OCI-M2 (cell line): ENCODE measurements around the gene AP5B1.

Experiments used
- DNase-seq: peaks from one replicate; lab custom pipeline; 2025; ENCODE audit not compliant: unreplicated experiment; lab: John Stamatoyannopoulos, UW

The AP5B1 gene

DNA sequence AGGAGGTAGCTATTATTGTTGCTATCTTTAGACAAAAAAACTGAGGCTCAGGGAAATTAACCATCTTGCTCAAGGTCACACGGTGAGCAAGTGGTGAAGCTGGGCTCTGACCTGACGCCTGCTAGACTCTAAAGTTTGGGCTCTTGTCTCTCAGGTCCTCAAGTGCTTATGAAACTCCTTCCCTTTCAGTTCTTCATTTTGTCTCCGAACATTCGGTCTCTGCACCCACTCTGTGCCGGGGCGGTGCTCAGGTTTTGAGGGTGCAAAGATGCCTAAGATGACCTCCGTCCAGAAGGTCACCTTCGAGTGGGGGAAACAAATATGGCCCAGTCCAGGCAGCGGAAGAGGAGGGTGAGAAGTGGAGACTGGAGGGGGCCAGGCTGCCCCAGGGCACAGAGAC, 22.1 kb upstream of the AP5B1 start:
- DNase-seq = no peak

DNA sequence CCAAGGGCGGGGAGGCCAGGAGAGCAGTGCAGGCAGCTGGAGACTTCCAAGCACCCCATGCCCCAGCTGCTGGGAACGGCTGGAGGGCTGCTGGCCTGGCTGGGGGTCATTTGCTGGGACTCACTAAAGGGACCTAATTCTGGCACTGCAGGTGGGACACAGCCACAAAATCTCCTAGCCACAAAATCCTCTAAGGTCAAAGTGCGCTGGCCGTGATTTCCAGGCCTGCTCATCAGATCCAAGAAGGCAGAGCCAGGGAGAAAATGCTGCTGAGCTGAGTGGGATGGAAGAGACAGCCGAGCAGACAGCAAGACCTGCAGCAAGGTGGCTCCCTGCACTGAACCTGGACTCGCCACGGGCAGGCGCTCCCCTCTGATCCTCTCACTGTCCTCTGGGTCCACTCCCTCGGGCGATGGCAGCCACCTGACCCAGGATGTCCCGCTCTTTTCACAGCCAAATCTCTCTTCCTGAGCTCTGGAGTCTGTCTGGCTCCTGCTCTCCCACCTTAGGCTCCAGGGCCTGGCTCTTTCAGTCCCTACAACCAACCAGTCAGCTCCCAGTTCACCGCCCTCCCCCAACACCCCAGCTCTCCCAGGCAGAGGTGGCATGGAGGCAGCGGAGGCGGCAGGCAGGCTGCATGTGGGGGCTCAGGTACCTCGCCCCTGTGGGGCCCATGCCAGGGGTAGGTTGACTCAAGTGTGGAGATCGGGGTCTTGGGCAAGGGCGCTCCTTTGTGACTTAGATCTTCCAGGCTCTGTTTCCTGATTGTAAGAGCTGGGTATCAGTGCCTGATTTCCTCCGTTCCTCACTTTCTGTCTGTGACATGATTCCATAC, 20.6 kb upstream of the AP5B1 start:
- DNase-seq = no peak

GRCh38 chr11:65798882-65799281, 18.1 kb upstream of the AP5B1 start:
- DNase-seq = no peak

DNA sequence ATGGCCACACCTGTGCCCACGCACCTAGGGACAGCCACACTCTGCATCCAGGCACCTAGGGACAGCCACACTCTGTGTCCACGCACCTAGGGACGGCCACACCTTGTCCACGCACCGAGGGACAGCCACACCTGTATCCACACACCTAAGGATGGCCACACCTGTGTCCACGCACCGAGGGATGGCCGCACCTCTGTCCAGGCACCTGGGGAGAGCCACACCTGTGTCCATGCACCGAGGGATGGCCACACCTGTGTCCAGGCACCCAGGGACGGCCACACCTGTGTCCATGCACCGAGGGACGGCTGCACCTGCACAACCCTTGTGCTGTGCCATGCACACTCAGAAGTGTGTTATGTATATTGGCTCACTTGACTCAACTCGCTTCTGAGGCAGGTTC, 16.9 kb upstream of the AP5B1 start:
- no peak for DNase-seq

GRCh38 chr11:65796726-65797601, 16.2 kb upstream of the AP5B1 start:
- no peak for DNase-seq

DNA sequence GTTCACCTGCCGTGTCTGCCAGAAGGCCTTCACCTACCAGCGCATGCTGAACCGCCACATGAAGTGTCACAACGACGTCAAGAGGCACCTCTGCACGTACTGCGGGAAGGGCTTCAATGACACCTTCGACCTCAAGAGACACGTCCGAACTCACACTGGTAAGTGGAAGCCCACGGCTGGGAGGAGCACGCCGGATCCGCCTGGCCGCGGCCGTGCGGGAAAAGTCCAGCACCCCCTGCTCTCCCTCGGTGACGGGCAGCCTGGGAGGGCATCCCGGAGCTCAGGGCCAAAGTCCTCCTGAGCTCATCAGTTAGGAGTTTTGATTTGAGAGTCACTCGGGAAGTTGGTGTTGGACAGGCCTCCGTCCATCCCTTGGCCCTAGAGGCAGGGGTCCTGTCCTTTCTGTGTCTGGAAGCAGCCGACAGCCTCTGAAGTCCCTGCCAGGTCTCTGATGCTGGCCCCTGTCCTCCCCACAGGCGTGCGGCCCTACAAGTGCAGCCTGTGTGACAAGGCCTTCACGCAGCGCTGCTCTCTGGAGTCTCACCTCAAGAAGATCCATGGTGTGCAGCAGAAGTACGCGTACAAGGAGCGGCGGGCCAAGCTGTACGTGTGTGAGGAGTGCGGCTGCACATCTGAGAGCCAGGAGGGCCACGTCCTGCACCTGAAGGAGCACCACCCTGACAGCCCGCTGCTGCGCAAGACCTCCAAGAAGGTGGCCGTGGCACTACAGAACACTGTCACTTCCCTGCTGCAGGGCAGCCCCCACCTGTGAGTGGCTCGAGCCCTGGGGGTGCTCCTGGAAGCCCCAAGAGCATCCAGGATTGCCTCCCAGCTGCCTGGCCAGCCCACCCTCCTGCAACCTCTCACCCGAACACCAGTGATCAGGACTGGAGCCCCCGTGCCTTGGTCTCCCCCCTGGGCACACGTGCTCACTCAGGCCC, 14.1 kb upstream of the AP5B1 start:
- DNase-seq = no peak

DNA sequence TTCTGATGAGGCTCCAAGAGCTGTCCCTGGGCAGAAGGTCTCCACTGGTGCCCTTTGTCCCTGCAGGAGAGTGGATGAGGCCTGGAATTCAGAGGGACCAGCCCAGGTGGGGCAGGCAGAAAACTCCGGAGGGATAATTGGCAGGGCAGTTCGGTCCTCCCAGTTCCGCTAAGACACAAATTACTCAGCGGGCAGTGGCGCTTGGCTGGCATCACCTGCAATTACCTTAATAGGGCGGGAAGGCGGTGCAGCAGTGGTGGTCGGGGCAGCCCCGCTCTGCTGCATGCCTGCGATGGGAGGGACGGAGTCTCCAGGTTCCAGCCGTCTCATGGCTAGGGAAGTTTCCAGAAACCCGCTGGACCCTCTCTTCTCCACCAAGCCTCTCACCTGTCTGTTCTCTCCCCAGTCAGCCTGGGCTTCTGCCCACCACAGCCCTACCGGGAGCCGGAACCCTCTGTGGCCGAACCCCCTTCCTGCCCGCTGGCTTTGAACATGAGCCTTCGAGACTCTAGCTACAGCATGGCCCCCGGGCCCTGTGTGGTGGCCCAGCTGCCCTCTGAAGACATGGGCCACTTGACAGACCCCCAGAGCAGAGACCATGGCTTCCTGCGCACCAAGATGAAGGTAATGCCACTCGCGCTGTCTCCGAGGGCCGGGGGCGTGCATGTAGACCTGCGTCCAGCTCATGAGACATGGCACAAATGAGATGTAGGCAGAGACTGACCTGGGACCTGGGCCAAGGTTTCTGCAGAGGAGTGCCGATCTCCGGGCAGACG, 13.0 kb upstream of the AP5B1 start:
- no peak for DNase-seq

- no peak for DNase-seq
Measured at GRCh38 chr11:65793144-65793581, 12.4 kb upstream of the AP5B1 start.

DNA sequence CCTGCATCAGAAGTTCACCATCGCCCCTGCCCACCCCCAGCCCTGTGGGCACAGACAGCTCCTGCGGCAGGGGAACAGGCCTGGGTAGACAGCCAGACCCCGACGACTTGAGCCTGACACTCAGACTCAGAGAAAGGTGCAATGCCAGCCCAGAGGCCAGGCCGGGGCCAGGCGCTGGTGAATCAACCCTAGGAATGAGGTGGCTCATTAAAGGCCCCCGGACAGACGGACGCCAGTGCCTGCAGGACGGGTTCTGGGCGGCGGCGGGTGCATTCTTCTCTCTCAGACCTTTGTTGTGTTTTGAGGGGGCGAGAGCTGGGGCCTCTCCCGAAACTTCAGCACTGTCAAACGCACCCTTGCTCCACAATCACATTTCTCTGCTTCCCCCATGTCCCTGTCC, 11.7 kb upstream of the AP5B1 start:
- no peak for DNase-seq

DNA sequence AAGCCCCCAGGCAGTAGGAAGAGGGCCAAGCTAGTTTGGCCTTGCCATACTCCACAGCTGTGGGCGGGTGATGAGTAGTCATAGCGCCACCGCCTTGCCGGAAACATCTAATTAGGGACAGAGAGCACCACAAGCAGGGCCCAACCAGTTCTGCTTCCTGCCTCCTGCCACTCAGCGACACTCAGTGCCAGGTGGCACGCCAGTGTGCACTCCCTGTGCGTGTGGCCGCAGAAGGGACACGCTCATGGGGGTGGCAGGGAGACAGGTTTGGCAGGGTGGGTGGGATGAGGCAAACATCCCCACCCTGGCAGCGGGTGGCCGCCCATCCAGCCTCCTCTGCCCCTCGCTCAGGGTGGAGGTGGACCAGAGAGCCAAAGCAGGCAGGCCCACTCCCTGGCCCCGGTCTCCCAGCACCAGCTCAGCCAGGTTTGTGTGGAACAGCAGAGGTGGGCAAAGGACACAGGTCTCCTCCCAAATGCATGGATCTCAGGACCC, 11.0 kb upstream of the AP5B1 start:
- DNase-seq = no peak

DNA sequence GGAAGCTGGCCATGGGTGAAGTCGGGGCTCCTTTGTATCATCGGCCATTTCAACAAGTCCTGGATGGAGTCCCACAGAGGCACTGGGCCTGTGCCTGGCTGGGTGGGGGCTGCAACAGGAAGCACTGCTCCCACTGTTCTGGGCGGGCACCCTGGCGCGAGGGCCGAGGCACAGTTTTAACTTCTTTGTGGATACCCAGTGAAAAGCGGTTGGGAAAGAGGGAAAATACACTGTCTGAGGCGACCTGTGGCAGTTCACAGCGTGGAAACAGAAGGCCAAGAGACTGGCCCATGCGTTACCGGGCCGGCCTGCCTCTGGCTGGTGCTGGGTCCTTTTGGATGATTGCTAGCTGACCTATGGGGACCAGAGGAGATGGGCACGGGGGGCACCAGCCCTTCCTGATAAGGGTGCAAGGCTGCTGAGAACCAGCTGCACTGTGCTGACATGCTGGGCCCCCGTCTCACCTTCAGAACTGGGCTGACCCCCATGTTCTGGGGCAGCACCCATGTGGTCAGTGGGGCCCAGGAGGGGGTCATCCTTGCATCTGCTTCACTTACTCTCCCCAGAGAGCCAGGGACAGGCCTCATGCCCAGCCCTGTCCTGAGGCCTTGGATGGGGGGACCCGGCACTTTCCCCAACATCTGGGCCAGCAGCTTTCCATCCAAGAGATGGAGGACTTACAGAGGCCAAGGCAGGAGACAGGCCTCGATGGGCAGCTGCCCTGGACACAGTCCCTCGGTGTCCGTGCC, 10.3 kb upstream of the AP5B1 start:
- no peak for DNase-seq

- no peak for DNase-seq
Measured at GRCh38 chr11:65790104-65790901, 9.5 kb upstream of the AP5B1 start.

DNA sequence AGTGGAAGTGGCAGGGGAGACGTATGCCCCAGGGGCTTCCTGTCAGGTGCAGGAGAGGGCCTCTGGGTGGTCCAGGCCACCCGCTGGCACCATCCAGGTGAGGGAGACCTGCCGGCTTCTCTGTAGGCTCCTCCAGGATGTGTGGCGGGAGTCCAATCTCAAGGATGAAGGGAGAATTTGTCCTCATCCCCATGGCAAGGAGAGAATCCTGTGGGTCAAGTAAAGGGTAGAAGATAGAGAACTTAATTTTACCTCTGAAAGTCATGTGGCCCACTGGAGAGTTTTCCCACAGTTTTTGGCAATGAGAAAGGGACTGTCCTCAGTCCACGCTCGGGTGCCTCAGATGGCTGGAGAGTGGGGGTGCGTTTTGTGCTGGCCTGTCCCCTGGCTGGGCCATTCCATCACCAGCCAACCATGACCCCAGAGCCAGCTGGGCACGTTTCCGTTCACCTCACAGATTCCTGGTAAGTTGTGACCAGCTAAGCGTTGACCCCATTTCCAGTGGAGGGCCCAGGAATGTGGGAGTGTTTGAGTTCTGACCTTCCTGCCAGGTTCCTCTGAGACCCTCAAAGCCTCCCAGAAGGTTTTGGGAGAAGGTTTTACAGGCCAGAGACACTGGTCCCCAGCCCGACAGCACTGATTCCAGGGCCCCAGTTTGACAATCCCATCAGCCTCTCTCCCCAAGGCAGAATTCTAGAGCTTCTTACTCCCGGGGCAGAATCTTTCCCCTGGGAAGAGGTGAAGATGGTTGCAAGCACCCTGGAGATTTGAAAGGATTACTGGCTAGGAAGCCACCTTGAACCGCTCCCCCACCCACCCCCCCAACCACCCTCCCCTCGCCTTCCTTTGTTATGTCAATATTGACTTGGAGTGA, 8.7 kb upstream of the AP5B1 start:
- DNase-seq = no peak

DNA sequence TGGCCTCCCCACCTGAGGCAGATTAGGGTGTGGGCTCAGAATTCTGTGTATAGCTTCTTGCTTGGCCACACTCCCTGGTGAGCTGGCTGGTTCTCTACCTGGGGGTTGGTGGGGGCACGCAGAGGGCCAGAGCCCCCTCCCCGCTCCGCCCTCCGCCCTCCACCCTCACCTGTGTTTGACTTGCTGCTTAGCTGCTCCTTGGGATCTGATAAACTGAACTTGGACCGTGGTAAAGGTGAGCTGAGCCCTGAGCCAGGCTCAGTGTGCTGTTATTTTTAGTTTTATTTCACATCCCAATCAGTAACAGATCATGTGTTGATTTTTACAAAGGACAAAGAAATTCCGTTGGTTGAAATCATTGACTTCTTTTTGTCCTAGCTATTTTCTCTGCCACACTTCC, 8.0 kb upstream of the AP5B1 start:
- DNase-seq = no peak

DNA sequence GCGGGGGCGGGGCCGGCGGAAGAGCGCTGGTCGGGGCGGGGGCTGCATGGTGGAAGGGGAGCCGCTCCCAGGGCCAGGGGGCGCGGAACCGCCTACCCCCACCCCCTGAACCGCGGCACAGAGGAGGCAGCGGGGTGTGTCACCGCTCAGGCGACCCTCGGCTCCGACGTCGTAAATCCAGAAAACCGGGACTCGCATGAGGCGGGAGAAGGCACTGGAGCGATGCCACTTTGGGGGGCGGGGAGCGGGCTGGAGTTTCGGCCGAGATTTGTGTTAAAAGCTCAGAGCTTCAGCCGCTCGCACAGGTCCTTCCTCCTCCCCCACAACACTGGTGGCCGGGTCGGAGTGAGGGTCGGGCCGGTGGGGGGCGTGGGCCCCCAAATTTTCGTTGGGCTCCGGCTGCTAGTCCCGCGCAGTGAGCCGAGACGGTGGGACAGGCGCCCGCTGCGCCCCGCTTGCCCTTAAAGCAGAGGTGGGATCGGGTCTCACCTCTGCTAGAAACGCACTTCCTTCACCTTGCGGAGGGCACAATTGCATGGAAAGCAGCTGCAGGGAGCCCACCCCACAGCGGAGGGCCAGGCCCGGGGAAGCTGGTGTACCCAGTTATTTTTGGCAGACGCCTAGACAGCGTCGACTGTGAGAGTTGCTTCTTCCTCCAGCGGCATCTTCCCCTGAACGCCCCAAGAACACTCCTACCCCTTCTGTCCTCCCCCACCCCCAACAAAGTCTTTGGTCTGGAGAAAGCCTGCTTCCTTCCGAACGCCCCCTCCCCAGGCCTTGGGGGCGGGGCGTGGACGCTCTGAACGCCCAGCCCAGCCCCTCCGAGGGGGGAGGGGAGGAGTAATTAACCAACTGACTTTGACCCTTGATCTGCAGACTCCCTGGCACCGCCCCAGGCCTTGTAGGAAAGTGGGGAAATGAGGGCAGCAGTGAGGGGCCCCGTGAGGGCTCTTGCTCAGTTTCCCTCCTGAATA, 7.2 kb upstream of the AP5B1 start:
- no peak for DNase-seq

DNA sequence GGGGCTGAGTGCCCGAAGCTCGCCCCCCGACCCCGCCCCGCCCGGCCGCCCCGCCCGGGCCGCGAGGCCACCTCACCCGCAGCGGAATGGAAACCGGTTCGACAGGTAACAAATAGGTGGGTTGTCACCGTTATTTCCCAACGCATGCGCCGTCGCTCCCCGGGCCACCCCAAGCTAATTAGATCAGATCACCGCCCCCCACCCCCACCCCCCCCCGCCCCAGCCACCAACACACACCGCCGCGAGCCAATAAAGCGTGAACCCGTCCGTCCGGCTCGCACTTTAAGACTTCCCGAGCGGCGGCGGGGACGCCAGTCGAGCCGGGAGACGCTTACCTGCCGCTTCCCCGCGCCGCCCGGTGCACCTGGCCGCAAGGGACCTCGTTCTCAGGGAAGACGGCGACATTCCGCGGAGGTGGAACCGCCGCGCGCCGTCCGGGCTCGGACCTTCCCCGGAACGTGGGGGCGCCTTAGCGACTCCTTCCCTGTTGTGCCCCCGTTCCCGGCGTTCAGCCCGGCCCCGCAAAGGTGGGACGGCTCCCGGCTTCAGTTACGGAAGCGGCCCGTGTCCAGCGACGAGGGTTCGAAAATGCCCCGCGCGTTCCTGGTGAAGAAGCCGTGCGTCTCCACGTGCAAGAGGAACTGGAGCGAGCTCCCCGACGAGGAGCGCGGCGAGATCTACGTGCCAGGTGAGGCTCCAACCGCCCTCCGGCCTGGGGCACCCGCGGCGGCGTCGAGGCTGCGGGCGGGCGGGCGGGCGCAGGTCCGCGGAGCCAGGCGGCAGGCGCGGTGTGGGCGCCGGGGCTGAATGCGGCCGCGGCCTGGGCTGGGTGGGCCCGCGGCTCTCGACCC, 6.2 kb upstream of the AP5B1 start, which contains the start of gene OVOL1:
Gene OVOL1 (plus strand): TSS at position 278 of the 851 bp plus-strand sequence. CDS start 311 bp downstream, at position 589.
- no peak for DNase-seq
